ENCODE measurements around the gene PTGS2. TPM values are rescaled to one million over a fixed set of nuclear protein-coding genes. Genes with fewer than 3 reads are reported as not detected.

The PTGS2 gene
- polyA plus RNA-seq, 1 of the 3 experiments (the other 2 are of a cell fraction), result 6.3 TPM

DNA sequence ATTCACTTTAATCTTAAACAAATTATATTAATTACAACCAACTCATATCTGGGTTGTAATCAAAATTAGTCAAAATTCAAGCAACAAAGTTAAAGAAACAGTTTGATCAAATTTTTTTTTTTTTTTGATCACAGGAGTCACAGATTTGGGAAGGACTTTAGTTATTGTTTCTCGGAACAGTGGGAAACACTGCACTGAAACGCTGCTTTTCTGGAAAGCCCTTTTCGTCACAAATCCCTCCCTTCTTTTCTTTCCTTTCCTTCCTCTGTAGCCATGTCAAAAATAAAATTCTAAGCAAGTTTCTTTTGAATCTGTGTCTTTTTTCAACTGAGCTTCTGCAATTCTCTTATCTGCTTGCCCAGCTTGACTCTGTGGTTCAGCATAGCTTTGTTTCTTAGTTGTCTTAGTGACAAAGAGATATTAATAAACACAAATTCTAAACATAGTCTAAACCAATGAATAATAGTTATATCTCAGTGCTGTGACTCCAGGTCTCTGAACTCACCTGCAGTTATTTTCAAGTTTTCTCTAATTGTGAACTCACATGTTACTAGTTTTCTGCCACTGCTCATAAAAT, 53.8 kb downstream of the PTGS2 start (continued):
- no peak for TF ChIP-seq RAD21 (IDR thresholded peaks at IDR 0.05; ENCODE audit: low read length)

DNA sequence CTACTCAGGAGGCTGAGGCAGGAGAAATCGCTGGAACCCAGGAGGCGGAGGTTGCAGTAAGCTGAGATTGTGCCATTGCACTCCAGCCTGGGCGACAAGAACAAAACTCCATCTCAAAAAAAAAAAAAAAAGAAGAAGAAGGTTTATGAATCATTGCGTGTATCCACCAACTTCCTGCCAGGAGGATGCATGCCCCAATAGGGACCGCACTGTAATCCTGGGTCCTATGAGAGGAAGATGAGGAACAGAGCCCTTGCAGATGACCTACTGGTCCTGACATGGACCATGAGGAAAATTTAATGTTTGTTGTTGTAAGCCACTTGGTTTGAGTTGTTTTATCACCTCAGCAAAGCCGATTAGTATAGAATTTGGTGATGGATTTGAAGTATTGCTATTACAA, 56.7 kb downstream of the PTGS2 start:
- peaks cover 11% of the 10 kb centered on the region for H3F3A ChIP-seq (replicated peaks; ENCODE audit: insufficient read depth)
- no peak overlapping the region for H3K4me2 ChIP-seq
- H3K9me3 ChIP-seq, result no peaks in the 10 kb centered on the region
- no peak for DNase-seq
- H3K9ac ChIP-seq, result no peak overlapping the region
- H4K20me1 ChIP-seq (ENCODE audit: insufficient read depth), result no peaks in the 10 kb centered on the region
- no peak overlapping the region for H2AFZ ChIP-seq (ENCODE audit: low read depth)
- ChIA-PET POLR2A (no interaction called here), CTCF (no interaction called here)
- TF ChIP-seq TEAD4 (IDR thresholded peaks at IDR 0.05; ENCODE audit: borderline replicate concordance, insufficient read depth) (no peak), ELF1 (IDR thresholded peaks at IDR 0.05) (no peak), RAD21 (IDR thresholded peaks at IDR 0.05; ENCODE audit: low read length) (no peak), NFIC (IDR thresholded peaks at IDR 0.05; ENCODE audit: borderline replicate concordance) (no peak), MEF2A (IDR thresholded peaks at IDR 0.05; ENCODE audit: borderline replicate concordance, low read depth) (no peak), GABPA (IDR thresholded peaks at IDR 0.05; ENCODE audit: low read depth) (no peak), FOXM1 (IDR thresholded peaks at IDR 0.05; ENCODE audit: low read depth) (no peak), RCOR1 (IDR thresholded peaks at IDR 0.05; ENCODE audit: low read length) (no peak), POLR2AphosphoS5 (IDR thresholded peaks at IDR 0.05; ENCODE audit: low read depth, low read length) (no peak), MXI1 (IDR thresholded peaks at IDR 0.05; ENCODE audit: low read depth, low read length) (no peak)
- TF ChIP-seq, protein P1, sequence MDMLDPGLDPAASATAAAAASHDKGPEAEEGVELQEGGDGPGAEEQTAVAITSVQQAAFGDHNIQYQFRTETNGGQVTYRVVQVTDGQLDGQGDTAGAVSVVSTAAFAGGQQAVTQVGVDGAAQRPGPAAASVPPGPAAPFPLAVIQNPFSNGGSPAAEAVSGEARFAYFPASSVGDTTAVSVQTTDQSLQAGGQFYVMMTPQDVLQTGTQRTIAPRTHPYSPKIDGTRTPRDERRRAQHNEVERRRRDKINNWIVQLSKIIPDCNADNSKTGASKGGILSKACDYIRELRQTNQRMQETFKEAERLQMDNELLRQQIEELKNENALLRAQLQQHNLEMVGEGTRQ (IDR thresholded peaks at IDR 0.05; ENCODE audit: borderline replicate concordance, low read depth, low read length), result no peak
- TF ChIP-seq, protein P2, sequence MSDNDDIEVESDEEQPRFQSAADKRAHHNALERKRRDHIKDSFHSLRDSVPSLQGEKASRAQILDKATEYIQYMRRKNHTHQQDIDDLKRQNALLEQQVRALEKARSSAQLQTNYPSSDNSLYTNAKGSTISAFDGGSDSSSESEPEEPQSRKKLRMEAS (IDR thresholded peaks at IDR 0.05; ENCODE audit: low read depth), result no peak
- TF ChIP-seq, protein P3, sequence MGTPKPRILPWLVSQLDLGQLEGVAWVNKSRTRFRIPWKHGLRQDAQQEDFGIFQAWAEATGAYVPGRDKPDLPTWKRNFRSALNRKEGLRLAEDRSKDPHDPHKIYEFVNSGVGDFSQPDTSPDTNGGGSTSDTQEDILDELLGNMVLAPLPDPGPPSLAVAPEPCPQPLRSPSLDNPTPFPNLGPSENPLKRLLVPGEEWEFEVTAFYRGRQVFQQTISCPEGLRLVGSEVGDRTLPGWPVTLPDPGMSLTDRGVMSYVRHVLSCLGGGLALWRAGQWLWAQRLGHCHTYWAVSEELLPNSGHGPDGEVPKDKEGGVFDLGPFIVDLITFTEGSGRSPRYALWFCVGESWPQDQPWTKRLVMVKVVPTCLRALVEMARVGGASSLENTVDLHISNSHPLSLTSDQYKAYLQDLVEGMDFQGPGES (IDR thresholded peaks at IDR 0.05; ENCODE audit: low read depth, low read length), result no peak
- TF ChIP-seq, protein P4, sequence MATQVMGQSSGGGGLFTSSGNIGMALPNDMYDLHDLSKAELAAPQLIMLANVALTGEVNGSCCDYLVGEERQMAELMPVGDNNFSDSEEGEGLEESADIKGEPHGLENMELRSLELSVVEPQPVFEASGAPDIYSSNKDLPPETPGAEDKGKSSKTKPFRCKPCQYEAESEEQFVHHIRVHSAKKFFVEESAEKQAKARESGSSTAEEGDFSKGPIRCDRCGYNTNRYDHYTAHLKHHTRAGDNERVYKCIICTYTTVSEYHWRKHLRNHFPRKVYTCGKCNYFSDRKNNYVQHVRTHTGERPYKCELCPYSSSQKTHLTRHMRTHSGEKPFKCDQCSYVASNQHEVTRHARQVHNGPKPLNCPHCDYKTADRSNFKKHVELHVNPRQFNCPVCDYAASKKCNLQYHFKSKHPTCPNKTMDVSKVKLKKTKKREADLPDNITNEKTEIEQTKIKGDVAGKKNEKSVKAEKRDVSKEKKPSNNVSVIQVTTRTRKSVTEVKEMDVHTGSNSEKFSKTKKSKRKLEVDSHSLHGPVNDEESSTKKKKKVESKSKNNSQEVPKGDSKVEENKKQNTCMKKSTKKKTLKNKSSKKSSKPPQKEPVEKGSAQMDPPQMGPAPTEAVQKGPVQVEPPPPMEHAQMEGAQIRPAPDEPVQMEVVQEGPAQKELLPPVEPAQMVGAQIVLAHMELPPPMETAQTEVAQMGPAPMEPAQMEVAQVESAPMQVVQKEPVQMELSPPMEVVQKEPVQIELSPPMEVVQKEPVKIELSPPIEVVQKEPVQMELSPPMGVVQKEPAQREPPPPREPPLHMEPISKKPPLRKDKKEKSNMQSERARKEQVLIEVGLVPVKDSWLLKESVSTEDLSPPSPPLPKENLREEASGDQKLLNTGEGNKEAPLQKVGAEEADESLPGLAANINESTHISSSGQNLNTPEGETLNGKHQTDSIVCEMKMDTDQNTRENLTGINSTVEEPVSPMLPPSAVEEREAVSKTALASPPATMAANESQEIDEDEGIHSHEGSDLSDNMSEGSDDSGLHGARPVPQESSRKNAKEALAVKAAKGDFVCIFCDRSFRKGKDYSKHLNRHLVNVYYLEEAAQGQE (IDR thresholded peaks at IDR 0.05; ENCODE audit: low read depth, low read length), result no peak
- TF ChIP-seq, protein P5, sequence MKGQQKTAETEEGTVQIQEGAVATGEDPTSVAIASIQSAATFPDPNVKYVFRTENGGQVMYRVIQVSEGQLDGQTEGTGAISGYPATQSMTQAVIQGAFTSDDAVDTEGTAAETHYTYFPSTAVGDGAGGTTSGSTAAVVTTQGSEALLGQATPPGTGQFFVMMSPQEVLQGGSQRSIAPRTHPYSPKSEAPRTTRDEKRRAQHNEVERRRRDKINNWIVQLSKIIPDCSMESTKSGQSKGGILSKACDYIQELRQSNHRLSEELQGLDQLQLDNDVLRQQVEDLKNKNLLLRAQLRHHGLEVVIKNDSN (IDR thresholded peaks at IDR 0.05; ENCODE audit: borderline replicate concordance, low read depth), result no peak
- H3K9me2 ChIP-seq, result no peaks in the 10 kb centered on the region
- H3K4me3 ChIP-seq (ENCODE audit: low read depth in 2 of 2, low read length in 1 of 2), result no peak overlapping the region
- 61% methylated on average over 6 of the region's 6 CpGs for WGBS (ENCODE audit: low lambda C conversion rate)
- H3K36me3 ChIP-seq (replicated peaks in 1 of 2; ENCODE audit: control insufficient read depth in 1 of 2, insufficient read depth in 2 of 2, low read length in 1 of 2), result no peaks in the 10 kb centered on the region
- no peak overlapping the region for H3K27ac ChIP-seq (ENCODE audit: low read depth in 2 of 2, low read length in 1 of 2)
- no peaks in the 10 kb centered on the region; a peak in 2 of 4 replicates for H3K4me1 ChIP-seq (ENCODE audit: control insufficient read depth in 1 of 2, insufficient read depth in 2 of 2, low read depth in 1 of 2, low read length in 1 of 2)
- H3K27me3 ChIP-seq (ENCODE audit: insufficient read depth), result no peaks in the 10 kb centered on the region
- no peaks in the 10 kb centered on the region for H3K79me2 ChIP-seq (ENCODE audit: insufficient read depth)

Other genes starting within 250 kb of the PTGS2 start
- not detected in 2 replicates for gene PDC, start 219.3 kb downstream of the PTGS2 start, polyA plus RNA-seq (2012; rRNA removed)
- gene PLA2G4A, start 148.5 kb upstream of the PTGS2 start, polyA plus RNA-seq (2012; rRNA removed), result 0.26 and 0.49 TPM in 2 replicates

Measured in SK-N-SH (cell line).